ENCODE results near the gene KMO. TPM values are rescaled to one million over a fixed set of nuclear protein-coding genes. Genes with fewer than 3 reads are reported as not detected.

Gene KMO
- not detected in 2 replicates for total RNA-seq

DNA sequence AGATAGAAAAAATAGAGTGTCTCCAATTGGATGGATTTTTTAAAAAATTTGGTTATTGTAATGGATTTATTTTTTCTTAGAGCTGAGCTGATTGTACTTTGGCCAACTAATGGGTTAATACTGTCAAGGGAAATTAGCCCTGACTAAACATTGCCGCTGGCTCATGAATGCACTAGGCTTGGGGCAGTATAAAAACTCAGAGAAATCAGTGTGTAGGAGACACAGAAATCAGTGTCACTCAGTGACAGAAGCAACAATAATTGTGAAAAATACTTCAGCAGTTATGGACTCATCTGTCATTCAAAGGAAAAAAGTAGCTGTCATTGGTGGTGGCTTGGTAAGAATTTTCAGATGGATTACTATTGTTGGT lies at the start of gene KMO:
KMO (plus strand) TSS at position 217 of the 370 bp plus-strand sequence; CDS start at position 284, 67 bp downstream.
- no peak for DNase-seq (ENCODE audit: low read depth, low spot score)

GRCh38 chr1:241482761-241483250 lies 49.4 kb upstream of the KMO start:
- no peak for DNase-seq (ENCODE audit: low read depth, low spot score)

GRCh38 chr1:241485145-241485544 lies 47.0 kb upstream of the KMO start:
- DNase-seq (ENCODE audit: low read depth, low spot score), result no peak

DNA sequence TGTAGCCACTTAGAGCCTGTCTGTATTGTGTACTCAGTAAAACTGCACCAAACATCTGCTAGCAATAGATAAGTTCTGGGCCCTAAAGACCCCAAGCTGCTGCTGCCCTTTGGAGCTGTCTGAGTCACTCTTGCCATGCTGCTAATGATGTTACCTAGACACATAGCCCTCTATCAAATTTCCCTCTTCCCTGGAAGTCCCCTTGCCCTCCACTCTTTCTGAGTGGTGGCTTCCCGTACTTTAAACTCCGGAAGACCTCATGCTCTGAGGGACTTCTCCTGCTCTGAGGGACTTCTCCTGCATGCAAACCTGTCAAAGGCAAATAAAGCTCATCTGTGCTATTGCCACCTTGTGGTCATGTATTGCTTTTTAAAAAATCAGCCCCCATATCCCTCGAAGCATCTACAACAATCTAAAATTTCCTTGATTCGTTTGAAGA lies 46.6 kb upstream of the KMO start:
- no peak for DNase-seq (ENCODE audit: low read depth, low spot score)

DNA sequence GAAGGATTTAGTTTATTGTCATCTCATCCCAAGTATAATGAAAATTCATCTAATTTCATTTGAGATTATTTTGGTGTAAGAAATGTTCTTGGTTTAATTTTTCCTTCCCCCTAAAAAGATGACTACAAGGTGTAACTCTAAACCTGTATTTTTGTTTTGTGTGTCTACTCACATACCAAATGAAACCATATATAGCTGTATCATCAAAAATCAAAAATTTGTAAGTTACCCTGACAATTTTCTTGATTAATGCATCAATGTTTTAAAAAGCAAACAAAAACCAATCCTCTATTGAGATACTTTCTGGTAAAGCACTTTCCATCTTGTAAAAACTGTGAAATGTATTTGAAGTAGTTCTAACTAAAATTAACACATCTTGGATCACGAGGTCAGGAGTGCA lies 43.4 kb upstream of the KMO start:
- no peak for DNase-seq (ENCODE audit: low read depth, low spot score)

- DNase-seq (ENCODE audit: low read depth, low spot score), result no peak
Observed at GRCh38 chr1:241495741-241496140, 36.4 kb upstream of the KMO start.

- no peak for DNase-seq (ENCODE audit: low read depth, low spot score)
Observed at GRCh38 chr1:241499910-241500309, 32.3 kb upstream of the KMO start.

GRCh38 chr1:241503444-241503843 lies 28.7 kb upstream of the KMO start:
- DNase-seq (ENCODE audit: low read depth, low spot score), result no peak

DNA sequence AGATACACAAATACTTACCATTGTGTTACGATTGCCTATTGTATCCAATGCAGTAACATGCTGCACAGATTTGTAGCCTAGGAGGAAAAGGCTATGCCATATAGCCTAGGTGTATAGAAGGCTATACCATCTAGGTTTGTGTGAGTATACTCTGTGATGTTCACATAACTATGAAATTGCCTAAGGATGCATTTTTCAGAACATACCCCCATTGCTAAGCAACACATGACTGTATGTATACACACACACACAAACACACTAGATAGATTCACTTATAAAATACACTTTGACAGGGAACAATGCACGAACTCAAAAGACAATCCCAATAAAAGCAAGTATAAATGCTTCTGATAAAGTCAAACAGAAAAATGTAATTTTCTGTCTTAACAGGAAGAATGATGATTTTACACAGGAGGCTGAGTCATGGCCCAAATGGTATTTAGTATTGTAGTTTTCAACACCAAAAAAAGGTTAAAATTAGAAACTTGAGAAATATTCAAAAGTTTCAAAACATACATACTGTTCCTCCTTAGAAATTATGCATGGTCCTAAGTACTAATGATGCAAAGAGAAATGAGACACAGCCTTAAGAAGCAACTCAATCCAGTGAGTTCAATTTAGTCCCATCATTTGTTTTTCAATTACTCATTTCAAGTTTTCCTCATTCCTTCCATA lies 24.9 kb upstream of the KMO start:
- DNase-seq (ENCODE audit: low read depth, low spot score), result no peak

- no peak for DNase-seq (ENCODE audit: low read depth, low spot score)
Observed at GRCh38 chr1:241513378-241513777, 18.8 kb upstream of the KMO start.

- DNase-seq (ENCODE audit: low read depth, low spot score), result no peak
Observed at GRCh38 chr1:241518476-241519307, 13.5 kb upstream of the KMO start.

GRCh38 chr1:241519308-241520079 lies 12.7 kb upstream of the KMO start, which contains the start of gene FH:
FH (minus strand) TSS chr1:241519755; CDS start chr1:241519722, 33 bp downstream.
- DNase-seq (ENCODE audit: low read depth, low spot score), result peak; percentile 94

DNA sequence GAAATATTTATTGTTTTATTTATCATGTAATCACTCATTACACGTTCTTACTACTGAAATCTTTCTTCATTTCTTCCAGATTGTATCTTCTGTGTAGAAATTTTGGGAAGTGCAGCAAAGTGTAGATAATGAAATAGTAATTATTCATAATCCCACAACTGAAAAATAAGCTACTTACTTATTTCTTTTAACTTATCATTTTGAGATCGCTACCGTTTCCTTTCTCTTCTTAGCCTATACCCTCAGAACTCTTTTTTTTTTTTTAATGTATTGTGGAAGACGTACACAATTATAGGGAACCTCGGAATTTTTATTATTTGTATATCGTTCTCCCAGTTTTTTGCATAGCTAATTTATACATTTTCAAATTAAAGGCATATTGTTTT lies 12.1 kb upstream of the KMO start:
- no peak for DNase-seq (ENCODE audit: low read depth, low spot score)

DNA sequence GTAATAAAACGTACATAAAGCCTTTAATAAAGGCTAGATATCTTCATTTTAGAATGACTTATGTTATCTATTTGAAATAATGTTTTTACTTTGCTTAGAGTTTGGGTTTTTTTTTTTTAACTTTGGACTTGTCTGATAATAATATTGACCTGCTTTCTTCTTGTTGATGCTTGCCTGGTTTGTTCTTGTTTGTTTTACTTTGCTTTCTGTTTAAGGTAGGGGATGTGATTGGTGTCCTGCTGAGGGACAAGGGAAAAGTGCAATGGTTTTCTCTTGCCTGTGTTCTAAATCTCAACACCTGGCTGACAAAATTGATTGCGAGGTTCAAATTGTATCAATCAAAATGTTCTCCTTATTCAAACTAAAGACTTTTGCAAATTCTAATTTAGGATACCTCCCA lies 10.5 kb upstream of the KMO start:
- DNase-seq (ENCODE audit: low read depth, low spot score), result no peak

DNA sequence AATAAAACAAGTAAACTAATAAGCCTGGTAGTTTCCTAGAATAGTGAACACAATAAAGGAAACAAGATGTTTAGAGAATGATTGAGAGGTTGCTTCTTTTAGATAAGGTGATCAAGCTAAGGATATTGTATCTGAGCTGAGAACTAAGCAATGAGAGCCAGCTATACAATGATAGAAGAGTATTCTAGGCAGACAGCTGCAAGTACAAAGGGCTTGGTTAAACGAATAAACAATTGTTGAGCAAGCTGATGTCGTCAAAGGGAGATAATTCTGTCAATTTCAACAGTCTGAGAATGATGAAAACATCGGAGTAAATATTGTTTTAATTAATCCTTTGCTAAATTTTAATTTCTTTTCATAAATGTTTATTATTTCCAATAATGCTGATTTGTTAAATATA lies 7.2 kb upstream of the KMO start:
- DNase-seq (ENCODE audit: low read depth, low spot score), result no peak

GRCh38 chr1:241527146-241527545 lies 5.0 kb upstream of the KMO start:
- DNase-seq (ENCODE audit: low read depth, low spot score), result no peak

DNA sequence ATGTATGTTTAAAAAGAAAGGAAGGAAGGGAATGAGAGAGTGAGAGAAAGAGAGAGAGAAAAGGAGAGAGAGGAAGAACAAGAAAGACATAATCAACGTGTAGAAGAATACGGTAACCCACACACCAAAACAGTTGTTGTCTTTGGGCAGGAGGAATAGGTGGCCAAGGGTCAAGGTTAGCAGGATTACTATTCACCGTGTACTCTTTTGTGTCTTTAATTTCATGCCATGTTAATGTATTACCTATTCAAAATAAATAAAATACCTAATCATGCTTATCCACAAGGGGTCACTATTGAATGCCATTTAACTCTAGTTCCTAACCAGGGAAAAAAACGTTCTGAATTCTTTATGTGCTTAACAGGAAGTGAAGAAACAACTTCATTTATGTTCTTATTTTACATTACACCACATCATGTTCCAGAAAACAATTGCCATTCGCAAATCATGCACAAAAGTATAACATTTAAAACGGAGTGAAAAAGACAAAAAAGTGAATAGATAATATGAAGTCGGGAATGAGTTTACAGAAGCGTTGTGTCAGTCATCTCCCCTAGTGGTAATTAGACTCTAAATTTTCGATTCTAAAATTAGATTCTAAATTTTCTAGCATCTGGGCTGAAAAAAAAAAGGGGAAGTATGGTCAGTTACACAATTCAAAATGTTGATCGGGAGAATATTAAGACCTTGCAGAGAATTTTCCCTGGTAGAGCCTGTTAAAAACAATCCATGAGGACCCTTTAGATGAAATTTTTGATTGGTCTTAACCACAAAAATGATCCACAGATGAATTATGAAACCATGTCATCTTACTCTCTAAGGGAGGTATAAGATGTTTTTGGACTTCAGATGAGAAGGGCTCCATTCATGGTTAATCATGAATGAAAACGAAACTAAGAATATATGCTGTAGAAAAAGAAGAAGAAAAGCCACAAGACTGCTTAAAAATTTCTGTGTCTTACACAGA lies 700 bp upstream of the KMO start:
- no peak for DNase-seq (ENCODE audit: low read depth, low spot score)

DNA sequence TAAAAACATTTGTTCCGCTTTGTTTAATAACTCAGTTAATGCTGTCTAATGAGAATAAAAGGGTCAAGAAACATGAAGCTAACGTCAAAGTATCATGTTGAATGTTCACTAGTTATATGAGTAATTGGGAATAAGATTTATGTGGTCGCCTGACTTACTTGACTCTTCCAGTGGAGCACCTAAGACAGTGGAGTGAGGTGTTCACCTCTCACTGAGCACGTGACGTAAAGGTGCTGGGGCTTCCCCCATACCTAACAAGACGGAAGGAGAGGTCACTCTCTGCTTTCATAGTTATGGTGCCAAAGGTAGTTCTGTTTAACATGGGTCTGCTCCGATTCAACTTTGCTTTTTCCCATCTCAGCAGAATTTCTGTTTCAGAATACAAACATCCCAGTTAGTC lies 686 bp downstream of the KMO start:
- DNase-seq (ENCODE audit: low read depth, low spot score), result no peak

GRCh38 chr1:241533326-241534115 lies 1.3 kb downstream of the KMO start:
- DNase-seq (ENCODE audit: low read depth, low spot score), result no peak

- no peak for DNase-seq (ENCODE audit: low read depth, low spot score)
Observed at GRCh38 chr1:241536304-241536703, 4.1 kb downstream of the KMO start.

Data from pulmonary artery endothelial cell (primary cell).